Bronchial epithelial cell (primary cell): Measurements from ENCODE around the gene ZFP36. TPM values are rescaled to one million over a fixed set of nuclear protein-coding genes. Genes with fewer than 3 reads are reported as not detected.
"Not testable (repeated sequence)": the region's sequence is repeated elsewhere in the genome, so short reads cannot be mapped to it uniquely, and the experiment has no call there.

Source experiments
- DNase-seq: peaks from one replicate; pipeline ENCODE4 v3.0.0-alpha.2; 2010; ENCODE audit warnings: low read depth
- FAIRE-seq: peaks from 2 replicates; lab custom pipeline; 2011; peaks lifted over from hg19 to GRCh38; lab: Jason Lieb, UNC
- H3K27me3 ChIP-seq: 2 replicates; pipeline ENCODE4 v1.5.1; 2011; ENCODE audit warnings: low read length; ENCODE audit not compliant: control insufficient read depth, insufficient read depth
- H3K36me3 ChIP-seq: 2 replicates; pipeline ENCODE4 v1.5.1; 2011; ENCODE audit warnings: low read length; ENCODE audit not compliant: control insufficient read depth, insufficient read depth
- H3K4me3 ChIP-seq: 2 replicates; pipeline ENCODE4 v1.5.1; 2011; ENCODE audit warnings: mild to moderate bottlenecking, low read depth, low read length, control low read depth
- total RNA-seq: library from RNA; depleted of rRNA; stranded (reverse); fragments of >200 nt; gene quantifications from 2 replicates; pipeline ENCODE4 v1.2.1, GENCODE V29; 2014
- TF ChIP-seq, protein P1 (sequence below): IDR thresholded peaks from 2 replicates; pipeline ENCODE4 v1.5.1; 2011; ENCODE audit warnings: mild to moderate bottlenecking, moderate library complexity, low read length, control low read depth, inconsistent platforms; ENCODE audit not compliant: insufficient read depth, severe bottlenecking

The ZFP36 gene
- total RNA-seq, 1 donor from 2014 or later: 3.4 TPM

GRCh38 chr19:39446365-39447084 is 39.9 kb downstream of the ZFP36 start:
- H3K36me3 ChIP-seq: no peaks in the 10 kb centered on the region
- no peak for FAIRE-seq
- no peaks in the 10 kb centered on the region for H3K27me3 ChIP-seq

DNA sequence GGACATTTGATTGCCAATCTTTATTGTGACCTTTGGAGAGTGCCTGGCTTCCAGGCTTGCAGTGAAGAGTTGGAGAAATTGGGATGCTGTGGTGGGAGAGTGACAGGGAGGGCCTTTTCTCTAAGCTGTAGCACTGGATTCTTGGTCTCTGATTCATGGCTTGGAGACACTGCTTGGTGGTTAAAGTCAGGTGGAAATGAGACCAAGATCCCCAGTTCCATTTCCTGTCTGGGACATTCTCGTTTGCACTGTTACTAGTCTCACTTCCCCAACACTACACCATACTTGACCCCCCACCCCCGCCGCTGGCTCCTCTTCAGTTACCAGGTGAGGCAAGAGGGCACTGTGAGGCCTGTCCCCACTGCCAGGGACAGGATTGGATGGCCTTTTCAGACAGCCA is 41.6 kb downstream of the ZFP36 start:
- no peak for FAIRE-seq

More at GRCh38 chr19:39446365-39447084, 39.9 kb downstream of the ZFP36 start:
- TF ChIP-seq, protein P1, sequence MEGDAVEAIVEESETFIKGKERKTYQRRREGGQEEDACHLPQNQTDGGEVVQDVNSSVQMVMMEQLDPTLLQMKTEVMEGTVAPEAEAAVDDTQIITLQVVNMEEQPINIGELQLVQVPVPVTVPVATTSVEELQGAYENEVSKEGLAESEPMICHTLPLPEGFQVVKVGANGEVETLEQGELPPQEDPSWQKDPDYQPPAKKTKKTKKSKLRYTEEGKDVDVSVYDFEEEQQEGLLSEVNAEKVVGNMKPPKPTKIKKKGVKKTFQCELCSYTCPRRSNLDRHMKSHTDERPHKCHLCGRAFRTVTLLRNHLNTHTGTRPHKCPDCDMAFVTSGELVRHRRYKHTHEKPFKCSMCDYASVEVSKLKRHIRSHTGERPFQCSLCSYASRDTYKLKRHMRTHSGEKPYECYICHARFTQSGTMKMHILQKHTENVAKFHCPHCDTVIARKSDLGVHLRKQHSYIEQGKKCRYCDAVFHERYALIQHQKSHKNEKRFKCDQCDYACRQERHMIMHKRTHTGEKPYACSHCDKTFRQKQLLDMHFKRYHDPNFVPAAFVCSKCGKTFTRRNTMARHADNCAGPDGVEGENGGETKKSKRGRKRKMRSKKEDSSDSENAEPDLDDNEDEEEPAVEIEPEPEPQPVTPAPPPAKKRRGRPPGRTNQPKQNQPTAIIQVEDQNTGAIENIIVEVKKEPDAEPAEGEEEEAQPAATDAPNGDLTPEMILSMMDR: no peak
- peak overlapping the region; percentile 93 for H3K4me3 ChIP-seq
- DNase-seq: no peak

DNA sequence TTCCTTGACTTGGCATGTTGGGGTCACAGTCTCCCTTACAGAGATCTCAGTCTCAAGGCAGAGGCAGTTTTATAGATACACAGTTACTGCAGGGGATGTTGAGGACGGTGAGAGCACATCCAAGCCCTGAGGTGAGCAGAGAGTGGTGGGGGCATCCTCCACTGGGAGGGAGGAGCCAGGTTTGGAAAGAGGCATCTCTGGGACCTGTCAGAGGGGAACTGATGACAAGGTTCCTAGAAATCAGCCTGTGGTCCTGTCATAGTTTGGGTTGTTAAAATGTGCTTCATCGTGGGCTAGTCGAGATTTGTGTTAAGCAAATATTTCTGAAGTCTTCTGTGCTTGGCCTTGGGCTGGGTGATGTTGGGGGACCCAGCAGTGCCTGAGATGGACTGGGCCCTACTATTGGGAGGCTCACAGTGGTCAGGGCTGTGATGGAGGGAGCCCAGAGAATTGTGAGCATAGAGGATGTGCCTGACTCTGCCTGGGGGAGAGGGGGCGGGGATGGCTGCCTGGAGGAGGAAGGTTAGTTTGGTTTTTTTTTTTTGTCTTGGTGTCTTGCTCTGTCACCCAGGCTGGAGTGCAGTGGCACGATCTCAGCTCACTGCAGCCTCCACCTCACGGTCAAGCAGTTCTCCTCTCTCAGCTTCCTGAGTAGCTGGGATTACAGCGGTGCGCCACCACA is 42.6 kb downstream of the ZFP36 start:
- TF ChIP-seq, protein P1: no peak
- DNase-seq: no peak
- FAIRE-seq: no peak
- H3K4me3 ChIP-seq: no peak overlapping the region
- H3K36me3 ChIP-seq: peaks cover 4% of the 10 kb centered on the region
- H3K27me3 ChIP-seq: no peaks in the 10 kb centered on the region

More for the DNA sequence above, 41.6 kb downstream of the ZFP36 start:
- no peaks in the 10 kb centered on the region for H3K27me3 ChIP-seq
- H3K4me3 ChIP-seq: no peak overlapping the region
- peaks cover 3% of the 10 kb centered on the region for H3K36me3 ChIP-seq
- TF ChIP-seq, protein P1: no peak
- peak; percentile 52 for DNase-seq

DNA sequence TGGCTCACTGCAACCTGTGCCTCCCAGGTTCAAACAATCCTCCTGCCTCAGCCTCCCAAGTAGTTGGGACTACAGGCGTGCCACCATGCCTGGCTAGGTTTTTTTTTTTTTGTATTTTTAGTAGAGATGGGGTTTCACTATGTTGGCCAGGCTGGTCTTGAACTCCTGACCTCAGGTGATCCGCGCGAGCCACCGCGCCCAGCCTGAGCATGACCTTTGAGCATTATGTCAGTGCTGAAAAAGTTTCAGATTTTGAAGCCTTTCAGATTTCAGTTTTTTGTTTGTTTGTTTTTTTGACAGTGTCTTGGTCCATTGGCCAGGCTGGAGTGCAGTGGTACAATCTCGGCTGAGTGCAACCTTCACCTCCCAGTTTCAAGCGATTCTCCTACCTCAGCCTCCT is 44.6 kb downstream of the ZFP36 start:
- not testable (repeated sequence) for FAIRE-seq, DNase-seq, H3K4me3 ChIP-seq, H3K36me3 ChIP-seq, H3K27me3 ChIP-seq

Other genes starting within 250 kb of the ZFP36 start
- 9.5 and 22.4 TPM in 2 replicates for gene NCCRP1, start 209.9 kb upstream of the ZFP36 start, total RNA-seq
- not detected in 2 replicates for gene SYCN, start 202.6 kb upstream of the ZFP36 start, total RNA-seq
- gene IFNL3, start 161.8 kb upstream of the ZFP36 start, total RNA-seq: not detected in 2 replicates
- not detected in 2 replicates for gene IFNL4, start 158.0 kb upstream of the ZFP36 start, total RNA-seq
- gene IFNL2, start 138.5 kb upstream of the ZFP36 start, total RNA-seq: not detected in 2 replicates
- not detected in 2 replicates for gene IFNL1, start 110.4 kb upstream of the ZFP36 start, total RNA-seq
- gene LRFN1, start 86.0 kb upstream of the ZFP36 start, total RNA-seq: under 0.01 TPM in 2 replicates
- gene GMFG, start 70.8 kb upstream of the ZFP36 start, total RNA-seq: not detected in 2 replicates
- gene SAMD4B, start 64.4 kb upstream of the ZFP36 start, total RNA-seq: 19.2 and 38.7 TPM in 2 replicates
- 31.6 and 59.9 TPM in 2 replicates for gene PAF1, start 15.7 kb upstream of the ZFP36 start, total RNA-seq
- 6.8 and 7.7 TPM in 2 replicates for gene MED29, start 15.5 kb upstream of the ZFP36 start, total RNA-seq
- gene PLEKHG2, start 5.8 kb downstream of the ZFP36 start, total RNA-seq: 3.3 and 5.3 TPM in 2 replicates
- gene RPS16, start 29.1 kb downstream of the ZFP36 start, total RNA-seq: 75.3 and 94.3 TPM in 2 replicates
- 41.9 and 48.1 TPM in 2 replicates for gene SUPT5H, start 38.7 kb downstream of the ZFP36 start, total RNA-seq
- 84.2 and 99.5 TPM in 2 replicates for gene TIMM50, start 74.0 kb downstream of the ZFP36 start, total RNA-seq
- gene DLL3, start 92.1 kb downstream of the ZFP36 start, total RNA-seq: 0.26 TPM in 1 of 2 replicates, not detected in the other
- gene SELENOV, start 108.3 kb downstream of the ZFP36 start, total RNA-seq: not detected in 2 replicates
- gene EID2B, start 126.0 kb downstream of the ZFP36 start, total RNA-seq: 0.79 and 1.7 TPM in 2 replicates
- gene EID2, start 133.3 kb downstream of the ZFP36 start, total RNA-seq: 6.8 and 8.1 TPM in 2 replicates
- not detected in 2 replicates for gene LGALS13, start 195.7 kb downstream of the ZFP36 start, total RNA-seq
- gene LGALS16, start 249.1 kb downstream of the ZFP36 start, total RNA-seq: not detected in 2 replicates